HepG2 (cell line): ENCODE measurements around the gene CFAP97D1. TPM values are rescaled to one million over a fixed set of nuclear protein-coding genes. Genes with fewer than 3 reads are reported as not detected.

Experiments used
- BCLAF1 ChIP-seq: fragments of 450-650 bp; IDR thresholded peaks from 2 replicates; pipeline ENCODE4 v1.6.1; 2017; ENCODE audit warnings: mild to moderate bottlenecking
- ELF4 ChIP-seq: sonication (generic); formaldehyde crosslinking; IDR thresholded peaks from 2 replicates; pipeline ENCODE4 v1.5.0; 2020; ENCODE audit warnings: missing genetic modification reagents, mild to moderate bottlenecking, moderate library complexity, borderline replicate concordance
- FOXA1 ChIP-seq, 2 experiments: fragments of 450-650 bp in 1 of 2; sonication (generic) in 1 of 2; formaldehyde crosslinking in 1 of 2; IDR thresholded peaks; 2 replicates each; pipeline versions ENCODE4 v1.4.0 to v1.6.1; 2016 to 2020; ENCODE audit warnings: missing genetic modification reagents in 1 of 2
- FOXK1 ChIP-seq: sonication (generic); formaldehyde crosslinking; IDR thresholded peaks from 2 replicates; pipeline ENCODE4 v1.4.0; 2020; ENCODE audit warnings: low read depth, missing genetic modification reagents, borderline replicate concordance
- GPBP1L1 ChIP-seq: sonication (generic); formaldehyde crosslinking; IDR thresholded peaks from 2 replicates; pipeline ENCODE4 v1.5.0; 2020; ENCODE audit warnings: mild to moderate bottlenecking, missing genetic modification reagents
- HDAC2 ChIP-seq: sonication (generic); formaldehyde crosslinking; IDR thresholded peaks from 2 replicates; pipeline ENCODE4 v1.4.0; 2020; ENCODE audit warnings: missing genetic modification reagents
- KMT2B ChIP-seq: IDR thresholded peaks from 2 replicates; pipeline ENCODE4 v1.6.1; 2016; ENCODE audit warnings: missing genetic modification reagents, missing compliant biosample characterization
- PCBP2 ChIP-seq: fragments of 200-400 bp; formaldehyde crosslinking; optimal IDR thresholded peaks from 2 replicates; pipeline ENCODE3; 2018; ENCODE audit warnings: low read length, low read depth; ENCODE audit not compliant: poor library complexity, severe bottlenecking
- PRMT3 ChIP-seq: sonication (generic); formaldehyde crosslinking; IDR thresholded peaks from 2 replicates; pipeline ENCODE4 v1.8.1; 2022; ENCODE audit warnings: low read depth, mild to moderate bottlenecking, moderate library complexity, missing genetic modification reagents, borderline replicate concordance
- SP5 ChIP-seq: IDR thresholded peaks from 2 replicates; pipeline ENCODE4 v1.6.1; 2016; ENCODE audit warnings: low read depth, borderline replicate concordance
- THAP9 ChIP-seq: sonication (generic); formaldehyde crosslinking; IDR thresholded peaks from 2 replicates; pipeline ENCODE4; 2020; ENCODE audit warnings: missing genetic modification reagents, mild to moderate bottlenecking, borderline replicate concordance
- THYN1 ChIP-seq: sonication (generic); formaldehyde crosslinking; IDR thresholded peaks from 2 replicates; pipeline ENCODE4 v1.8.1; 2023; ENCODE audit warnings: low read depth, mild to moderate bottlenecking, moderate library complexity, missing genetic modification reagents, borderline replicate concordance
- ZBTB26 ChIP-seq: IDR thresholded peaks from 2 replicates; pipeline ENCODE4 v1.6.1; 2016; ENCODE audit warnings: missing compliant biosample characterization, missing genetic modification reagents, borderline replicate concordance
- ZEB1 ChIP-seq: IDR thresholded peaks from 2 replicates; pipeline ENCODE4 v1.6.1; 2012; ENCODE audit warnings: mild to moderate bottlenecking, low read depth, inconsistent platforms; ENCODE audit not compliant: insufficient replicate concordance
- ZNF143 ChIP-seq: sonication (generic); formaldehyde crosslinking; IDR thresholded peaks from 2 replicates; pipeline ENCODE4 v1.4.0; 2020; ENCODE audit warnings: missing genetic modification reagents
- ZNF234 ChIP-seq: sonication (generic); formaldehyde crosslinking; conservative IDR thresholded peaks from 2 replicates; pipeline ENCODE4 v1.5.1; 2020; ENCODE audit warnings: mild to moderate bottlenecking, missing genetic modification reagents
- ZZZ3 ChIP-seq: sonication (generic); formaldehyde crosslinking; IDR thresholded peaks from 2 replicates; pipeline ENCODE4 v1.4.0; 2020; ENCODE audit warnings: missing genetic modification reagents, mild to moderate bottlenecking, borderline replicate concordance
- polyA plus RNA-seq, 8 experiments: library from polyadenylated mRNA; depleted of rRNA in 3 of 8; stranded (reverse) in 7 of 8; unstranded in 1 of 8; fragments of >200 nt; fragmentation: Illumina TruSeq in 4 of 8; extraction: Trizol in 4 of 8; gene quantifications; 2 replicates each; pipeline versions ENCODE4 v1.2.1 to v1.2.3, GENCODE V29; 2011 to 2016; ENCODE audit warnings: low read depth in 4 of 8, missing spikeins in 1 of 8, mixed read lengths in 1 of 8; ENCODE audit not compliant: insufficient read depth in 1 of 8
- total RNA-seq, 5 experiments: library from RNA; depleted of rRNA; stranded (reverse); fragments of >200 nt; fragmentation: Illumina TruSeq; extraction: Trizol; gene quantifications; 2 replicates each; pipeline ENCODE4 v1.2.3, GENCODE V29; 2016; ENCODE audit warnings: low read depth in 1 of 5
- TF ChIP-seq, protein P1 (sequence below): sonication (generic); formaldehyde crosslinking; IDR thresholded peaks from 2 replicates; pipeline ENCODE4 v1.4.0; 2020; ENCODE audit warnings: missing genetic modification reagents

Gene CFAP97D1
- total and polyA plus RNA-seq, 2 of the 13 experiments (the other 11 are each of a cell fraction or from before 2014, with no cell fraction given): 0.02 TPM; not detected in 1

DNA sequence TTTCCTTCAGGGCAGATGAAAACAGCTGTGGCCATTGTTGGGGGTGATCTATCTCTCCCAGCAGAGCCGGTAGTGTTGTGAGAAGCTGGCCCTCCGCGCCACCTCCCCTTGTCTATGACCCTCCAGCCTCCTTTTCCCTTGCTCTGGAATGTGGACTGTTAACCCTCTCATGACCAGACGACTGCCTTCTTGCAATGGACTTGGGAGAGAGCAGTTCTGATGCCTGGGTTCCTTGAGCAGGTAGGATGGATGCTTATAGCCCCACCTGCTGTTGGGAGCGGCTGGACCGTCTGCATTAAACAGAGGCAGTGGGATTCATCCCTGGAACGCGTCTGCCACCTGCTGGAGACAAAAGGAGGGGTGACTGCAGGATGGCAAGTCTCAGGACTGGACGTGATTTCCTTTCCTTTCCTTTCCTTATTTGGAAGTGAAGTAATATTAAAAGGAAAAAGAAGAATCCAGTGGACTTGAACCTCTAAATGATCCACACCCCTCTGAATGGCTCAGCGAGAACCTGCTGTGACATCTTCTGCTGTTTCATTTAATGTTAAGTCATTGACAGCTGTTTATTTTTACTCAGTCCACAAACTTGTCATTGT is 19.9 kb upstream of the CFAP97D1 start (continued):
- TF ChIP-seq PCBP2 (no peak), ZEB1 (no peak), THYN1 (CRISPR knock-in tag) (no peak; the same call in 1 of the 2 replicates), ZNF143 (CRISPR knock-in tag) (no peak), FOXK1 (CRISPR knock-in tag) (peak; percentile 62; the same call in 1 of the 2 replicates), PRMT3 (no peak), ZZZ3 (CRISPR knock-in tag) (no peak), ZBTB26 (CRISPR knock-in tag) (peak; percentile 73; the same call in 1 of the 2 replicates), GPBP1L1 (CRISPR knock-in tag) (no peak), SP5 (no peak), ZNF234 (CRISPR knock-in tag) (no peak), FOXA1 (IDR thresholded peaks at IDR 0.05) (no peak), FOXA1 (CRISPR knock-in tag; IDR thresholded peaks at IDR 0.05) (no peak), BCLAF1 (no peak), KMT2B (CRISPR knock-in tag) (no peak), THAP9 (CRISPR knock-in tag) (peak; percentile 44; the same call in 1 of the 2 replicates), ELF4 (CRISPR knock-in tag) (no peak), HDAC2 (CRISPR knock-in tag) (peak; percentile 68; the same call in 1 of the 2 replicates)
- TF ChIP-seq, protein P1, sequence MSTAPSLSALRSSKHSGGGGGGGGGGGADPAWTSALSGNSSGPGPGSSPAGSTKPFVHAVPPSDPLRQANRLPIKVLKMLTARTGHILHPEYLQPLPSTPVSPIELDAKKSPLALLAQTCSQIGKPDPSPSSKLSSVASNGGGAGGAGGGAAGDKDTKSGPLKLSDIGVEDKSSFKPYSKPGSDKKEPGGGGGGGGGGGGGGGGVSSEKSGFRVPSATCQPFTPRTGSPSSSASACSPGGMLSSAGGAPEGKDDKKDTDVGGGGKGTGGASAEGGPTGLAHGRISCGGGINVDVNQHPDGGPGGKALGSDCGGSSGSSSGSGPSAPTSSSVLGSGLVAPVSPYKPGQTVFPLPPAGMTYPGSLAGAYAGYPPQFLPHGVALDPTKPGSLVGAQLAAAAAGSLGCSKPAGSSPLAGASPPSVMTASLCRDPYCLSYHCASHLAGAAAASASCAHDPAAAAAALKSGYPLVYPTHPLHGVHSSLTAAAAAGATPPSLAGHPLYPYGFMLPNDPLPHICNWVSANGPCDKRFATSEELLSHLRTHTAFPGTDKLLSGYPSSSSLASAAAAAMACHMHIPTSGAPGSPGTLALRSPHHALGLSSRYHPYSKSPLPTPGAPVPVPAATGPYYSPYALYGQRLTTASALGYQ (CRISPR knock-in tag): no peak
